RKO (cell line): ENCODE data around the gene MR1.
"Not testable (repeated sequence)": the region's sequence is repeated elsewhere in the genome, so short reads cannot be mapped to it uniquely, and the experiment has no call there.

Experiments
- DNase-seq: peaks from one replicate; pipeline ENCODE4 v3.0.0-alpha.2; 2016; ENCODE audit warnings: low spot score

MR1 gene

DNA sequence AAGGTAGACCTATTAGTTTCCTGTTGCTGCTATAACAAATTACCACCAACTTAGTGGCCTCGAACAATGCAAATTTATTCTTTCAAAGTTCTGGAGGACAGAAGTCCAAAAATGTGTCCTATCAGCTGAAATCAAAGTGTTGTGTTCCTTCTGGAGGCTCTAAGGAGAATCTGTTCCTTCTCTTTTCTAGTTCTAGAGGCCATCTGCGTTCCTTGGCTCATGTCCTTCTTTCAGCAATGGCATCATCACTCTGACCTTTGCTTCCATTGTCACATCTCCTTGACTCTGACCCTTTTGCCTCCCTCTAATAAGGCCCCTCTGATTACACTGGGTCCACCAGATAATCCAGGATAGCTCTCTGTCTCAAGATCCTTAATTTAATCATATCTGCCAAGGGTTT, 1.2 kb upstream of the MR1 start:
- DNase-seq: no peak

DNA sequence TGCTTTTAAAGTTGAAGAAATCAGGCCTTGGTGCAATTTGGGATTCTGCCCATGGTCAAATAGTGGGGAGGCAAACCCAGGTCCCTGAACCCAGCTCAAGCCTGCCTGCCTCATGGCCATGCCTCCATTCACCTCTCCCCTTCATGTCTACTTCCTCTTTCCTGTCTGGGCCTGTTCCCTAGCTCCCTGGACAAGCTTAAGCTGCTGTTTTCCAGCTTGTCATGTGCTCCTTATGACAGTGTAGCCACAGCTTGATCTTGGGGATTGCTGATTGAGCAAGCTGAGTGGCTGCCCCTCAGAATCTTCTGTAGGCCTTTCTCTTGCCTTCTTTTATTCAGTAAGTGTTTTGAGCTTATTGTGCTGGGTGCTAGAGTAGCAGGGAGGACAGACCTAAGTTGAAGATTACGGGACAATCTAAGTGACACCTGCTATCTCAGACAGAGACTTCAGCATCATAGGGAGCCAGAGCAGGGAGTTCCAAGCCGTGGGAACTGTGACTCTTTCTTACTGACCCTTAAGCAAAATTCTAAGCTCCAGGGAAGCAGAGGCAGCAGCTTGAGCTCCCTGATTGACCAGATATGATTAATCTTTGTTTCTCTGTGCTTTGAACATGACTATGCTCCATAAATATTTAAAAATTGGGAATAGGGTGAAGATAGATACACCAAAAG, 520 bp upstream of the MR1 start:
- DNase-seq: peak; percentile 35

DNA sequence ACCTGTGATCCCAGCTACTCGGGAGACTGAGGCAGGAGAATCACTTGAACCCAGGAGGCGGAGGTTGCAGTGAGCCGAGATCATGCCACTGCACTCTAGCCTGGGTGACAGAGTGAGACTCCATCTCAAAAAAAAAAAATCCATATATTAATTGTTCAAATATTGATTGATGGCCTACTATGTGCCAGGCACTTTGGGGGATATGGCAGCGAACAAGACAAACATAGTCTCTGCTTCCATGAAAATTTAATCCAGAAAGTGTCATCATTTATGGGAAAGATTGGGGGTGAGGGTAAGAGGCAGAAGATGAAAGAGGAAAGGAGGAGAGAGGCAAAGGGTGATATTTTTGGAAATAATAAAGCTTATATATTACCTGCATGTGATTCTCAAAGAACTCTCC, 1.4 kb downstream of the MR1 start:
- DNase-seq: not testable (repeated sequence)

- DNase-seq: no peak
Observed at GRCh38 chr1:181036107-181036836, 2.5 kb downstream of the MR1 start.

DNA sequence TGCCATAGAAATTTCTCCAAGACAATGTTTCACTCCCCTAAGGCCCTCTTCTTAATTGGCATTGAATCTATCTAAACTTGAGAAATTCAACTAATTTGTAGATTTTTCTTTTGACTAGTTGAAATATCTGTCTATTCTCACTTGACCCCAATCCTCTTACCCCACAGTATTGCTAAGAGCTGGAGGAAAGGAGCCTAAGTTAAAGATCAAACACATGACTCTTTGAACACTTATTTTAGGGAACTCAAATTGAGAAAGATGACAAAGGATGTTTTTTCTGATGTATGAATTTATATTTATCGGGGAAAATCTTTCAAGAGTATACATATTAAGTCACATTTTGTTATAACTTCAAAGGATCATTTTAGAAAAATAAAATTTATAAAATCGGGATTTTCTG, 3.6 kb downstream of the MR1 start:
- no peak for DNase-seq

DNA sequence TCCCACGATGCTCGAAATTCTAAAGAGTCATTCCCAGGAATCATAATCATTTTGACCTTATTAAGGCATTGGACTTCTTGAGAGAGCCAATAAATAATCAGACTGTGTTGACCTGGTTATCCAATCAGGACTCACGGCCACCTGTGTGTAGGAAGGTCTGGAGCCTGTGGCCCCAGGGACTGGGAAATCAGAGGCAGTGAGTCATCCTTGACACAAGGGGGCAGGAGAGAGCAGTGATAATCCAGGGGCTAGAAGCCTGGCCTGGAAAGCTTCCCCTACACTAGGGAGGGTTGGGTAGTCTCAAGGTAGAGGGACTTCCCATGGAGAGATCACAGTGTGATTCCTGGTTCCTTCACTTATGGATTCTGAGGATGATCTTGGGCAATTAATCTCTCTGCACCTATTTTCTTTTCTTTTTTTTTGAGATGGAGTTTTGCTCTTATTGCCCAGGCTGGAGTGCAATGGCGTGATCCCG, 4.7 kb downstream of the MR1 start:
- peak; percentile 53 for DNase-seq

DNA sequence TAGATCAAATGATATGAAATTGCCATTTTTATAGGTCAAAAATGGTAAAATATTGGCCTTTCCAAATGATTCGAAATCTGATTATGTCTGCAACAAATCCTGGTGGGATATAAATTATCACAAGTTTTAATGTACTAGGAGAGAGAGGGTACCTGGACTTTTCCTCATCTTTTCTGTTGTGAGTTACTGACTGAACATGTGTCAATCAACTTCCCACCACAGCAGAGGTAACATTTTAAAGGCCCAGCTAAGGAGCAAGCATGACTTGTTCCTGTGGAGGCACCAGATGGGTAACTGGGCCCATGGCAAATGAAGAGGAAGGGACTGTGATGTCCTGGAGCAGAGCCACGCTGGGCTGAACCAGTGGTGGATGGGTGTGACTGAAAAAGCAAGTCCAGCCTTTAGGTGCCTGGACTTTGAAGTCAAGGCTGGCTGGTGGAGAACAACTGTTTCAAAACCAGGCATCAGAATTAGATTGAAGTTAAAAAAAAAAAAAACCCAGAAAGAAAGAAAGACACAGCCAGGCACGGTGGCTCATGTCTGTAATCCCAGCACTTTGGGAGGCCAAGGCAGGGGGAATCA, 6.6 kb downstream of the MR1 start:
- no peak for DNase-seq

DNA sequence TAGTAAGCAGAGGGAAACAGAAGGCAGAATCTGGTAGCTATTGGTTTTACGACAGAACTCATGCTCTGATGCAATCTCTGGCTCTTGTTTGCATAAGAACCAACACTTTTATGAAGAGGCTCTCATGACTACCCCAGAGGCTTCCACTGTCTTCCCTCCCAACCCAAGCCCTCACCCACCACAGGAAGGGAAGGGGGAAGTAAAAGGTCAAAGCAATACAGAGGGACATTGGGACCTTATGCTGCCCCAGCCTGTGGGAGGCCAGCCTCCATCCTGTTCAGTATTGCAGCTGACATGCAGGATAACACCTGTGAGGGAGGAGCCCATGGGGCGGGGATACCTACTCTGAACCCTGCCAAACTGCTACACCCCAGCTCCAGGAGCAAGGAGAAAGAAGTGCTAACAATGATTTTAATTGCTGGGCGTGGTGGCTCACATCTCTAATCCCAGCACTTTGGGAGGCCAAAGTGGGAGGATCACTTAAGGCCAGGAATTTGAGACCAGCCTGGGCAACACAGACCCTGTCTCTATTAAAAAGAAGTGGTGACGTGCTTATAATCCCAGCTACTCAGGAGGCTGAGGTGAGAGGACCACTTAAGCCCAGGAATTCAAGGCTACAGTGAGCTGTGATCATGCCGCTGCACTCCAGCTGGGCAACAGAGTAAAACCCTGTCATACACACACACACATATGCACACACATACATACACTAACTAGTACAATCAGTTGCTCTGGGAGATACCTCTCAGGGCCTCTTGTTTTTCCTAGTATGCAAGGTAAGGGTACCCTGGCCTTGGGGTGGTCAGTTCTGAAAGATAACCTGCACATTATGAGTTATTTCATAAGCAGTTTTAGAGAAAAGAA, 9.5 kb downstream of the MR1 start:
- DNase-seq: no peak

DNA sequence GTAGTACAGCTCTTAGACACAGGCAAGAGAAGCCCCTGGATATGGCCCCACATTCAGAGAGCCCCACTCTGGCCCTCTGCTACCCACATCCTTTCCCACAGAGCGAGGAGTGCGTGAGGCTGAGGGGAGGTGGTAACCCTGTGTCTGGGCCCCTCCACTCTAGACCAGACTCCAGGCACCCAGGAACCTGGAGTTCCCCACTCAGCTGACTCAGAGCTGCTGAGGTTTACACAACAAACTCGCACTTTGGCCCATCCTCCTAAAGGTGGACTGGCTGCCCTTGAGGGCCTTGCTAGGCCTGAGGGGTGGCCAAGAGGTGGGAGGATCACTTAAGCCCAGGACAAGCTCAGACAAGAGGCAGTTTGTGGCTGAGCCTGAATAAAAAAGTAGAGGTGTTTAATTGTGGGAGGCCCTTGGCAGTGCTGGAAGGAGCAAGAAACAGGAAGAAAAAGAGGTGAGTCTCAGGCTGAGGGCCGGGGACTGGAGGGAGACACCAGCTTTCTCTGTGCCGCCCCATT, 10.7 kb downstream of the MR1 start:
- DNase-seq: no peak

- DNase-seq: not testable (repeated sequence)
Observed at GRCh38 chr1:181045946-181046345, 12.2 kb downstream of the MR1 start.

- no peak for DNase-seq
Observed at GRCh38 chr1:181049378-181049777, 15.6 kb downstream of the MR1 start.

GRCh38 chr1:181050922-181051321, 17.1 kb downstream of the MR1 start:
- DNase-seq: no peak

DNA sequence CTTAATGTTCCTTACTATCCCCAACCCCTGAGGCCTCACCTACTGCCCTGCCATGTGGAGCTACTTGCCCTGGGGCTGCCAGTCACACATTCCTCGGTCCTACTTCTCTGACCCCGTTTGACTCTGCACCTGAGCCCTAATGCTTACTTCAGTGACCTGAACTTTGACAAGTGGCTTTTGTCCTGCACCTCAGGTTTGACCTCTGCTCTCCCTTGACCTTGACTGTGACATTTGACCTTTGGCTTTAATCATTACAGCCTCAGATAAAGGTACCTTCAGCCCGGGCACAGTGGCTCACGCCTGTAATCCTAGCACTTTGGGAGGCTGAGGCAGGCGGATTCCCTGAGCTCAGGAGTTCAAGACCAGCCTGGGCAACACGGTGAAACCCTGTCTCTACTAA, 22.8 kb downstream of the MR1 start:
- DNase-seq: no peak

GRCh38 chr1:181057079-181057478, 23.3 kb downstream of the MR1 start:
- DNase-seq: no peak

DNA sequence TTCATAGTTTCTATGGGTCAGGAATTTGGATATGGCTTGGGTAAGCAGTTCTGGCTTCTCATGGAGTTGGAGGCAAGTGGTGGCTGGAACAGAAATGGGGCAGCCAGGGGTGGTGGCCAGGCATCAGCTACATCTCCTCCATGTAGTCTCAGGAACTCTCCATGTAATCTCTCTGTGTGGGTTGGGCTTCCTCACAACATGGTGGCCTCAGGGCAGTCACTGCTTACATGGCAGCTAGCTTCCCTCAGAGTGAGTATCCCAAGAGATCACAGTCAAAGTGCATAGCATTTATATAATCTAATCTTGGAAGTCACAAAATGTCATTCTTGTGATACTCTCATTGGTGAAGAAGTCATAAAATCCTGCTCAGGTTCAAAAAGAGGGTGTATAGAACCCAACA, 25.7 kb downstream of the MR1 start:
- DNase-seq: no peak

DNA sequence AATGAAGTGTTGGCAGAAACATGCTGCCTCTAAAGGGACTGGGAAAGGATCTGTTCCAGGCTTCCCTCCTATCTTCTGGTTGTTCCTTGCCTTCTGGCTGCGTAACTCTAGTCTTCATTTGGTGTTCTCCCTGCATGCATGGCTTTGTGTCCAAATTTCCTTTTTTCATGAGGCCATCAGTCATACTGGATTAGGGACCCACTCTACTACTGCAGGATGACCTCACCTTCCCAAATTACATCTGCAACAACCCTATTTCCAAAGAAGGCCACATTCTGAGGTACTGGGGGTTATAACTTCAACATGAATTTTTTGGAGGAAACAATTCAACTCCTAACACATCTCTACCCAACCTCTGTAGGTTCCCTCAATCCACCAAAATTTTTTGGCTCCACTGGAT, 26.3 kb downstream of the MR1 start:
- DNase-seq: no peak

- DNase-seq: not testable (repeated sequence)
Observed at GRCh38 chr1:181060947-181061346, 27.2 kb downstream of the MR1 start.

- DNase-seq: no peak
Observed at GRCh38 chr1:181061487-181061886, 27.7 kb downstream of the MR1 start.

DNA sequence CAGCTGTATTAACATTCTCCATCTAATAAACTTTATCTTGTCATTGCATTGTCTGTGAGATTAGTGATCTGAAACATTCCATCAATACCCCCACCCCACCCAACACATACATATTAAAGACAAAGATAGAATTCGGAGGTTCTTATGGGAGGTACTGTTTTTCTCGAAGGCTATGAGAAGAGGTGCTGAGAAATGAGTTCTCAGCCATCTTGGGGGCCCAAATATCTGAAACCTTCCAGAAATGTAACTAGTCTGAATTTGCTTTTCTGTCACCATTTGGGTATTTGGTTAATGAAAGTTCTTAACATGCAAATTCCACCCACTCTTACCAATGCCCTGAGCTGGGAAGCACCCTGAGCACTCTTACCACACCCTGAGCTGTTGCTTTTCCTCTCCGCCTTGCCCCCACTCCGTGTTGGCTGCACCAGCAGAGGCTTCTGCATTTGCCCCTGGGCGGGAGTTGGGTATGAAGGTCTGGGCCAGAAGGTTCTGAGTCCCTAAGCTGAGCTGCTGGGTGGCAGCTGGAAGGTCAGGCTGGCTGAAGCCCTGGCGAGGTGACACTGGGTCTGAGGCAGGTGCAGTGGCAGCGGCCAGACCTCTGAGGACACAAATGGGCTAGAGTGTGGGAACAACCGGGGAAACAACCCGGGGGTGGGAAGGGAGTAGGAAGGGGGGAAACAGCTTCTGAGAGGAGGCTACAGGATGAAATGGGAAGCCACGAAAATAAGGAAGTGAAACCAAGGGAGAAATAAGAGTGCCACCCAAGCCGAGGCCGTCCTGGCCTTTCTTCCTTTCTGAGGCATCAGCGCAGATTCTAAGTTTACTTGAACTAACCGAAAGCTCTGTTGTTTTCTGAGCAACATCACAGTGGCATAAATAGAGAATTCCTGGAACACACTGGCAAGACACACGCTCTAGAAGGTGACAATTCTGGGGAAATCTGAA, 28.4 kb downstream of the MR1 start:
- no peak for DNase-seq

GRCh38 chr1:181062836-181063428, 29.1 kb downstream of the MR1 start:
- no peak for DNase-seq
